K562 treated with DMSO at 1 percent for 48 hours (cell line): ENCODE results near the gene PPP1R2. TPM values are rescaled to one million over a fixed set of nuclear protein-coding genes. Genes with fewer than 3 reads are reported as not detected.

Experiments used
- total RNA-seq: library from RNA; unstranded; fragments of 300-600 nt; gene quantifications from 2 replicates; pipeline ENCODE4 v1.2.3, GENCODE V29; 2022; ENCODE audit warnings: low replicate concordance; ENCODE audit errors: extremely low read depth

PPP1R2 gene
- total RNA-seq = not detected in 2 replicates

GRCh38 chr3:195542698-195543499 is at the start of gene PPP1R2:
Gene PPP1R2, minus strand, starts transcription at chr3:195543325. Its CDS starts 300 bp downstream, at chr3:195543025.

DNA sequence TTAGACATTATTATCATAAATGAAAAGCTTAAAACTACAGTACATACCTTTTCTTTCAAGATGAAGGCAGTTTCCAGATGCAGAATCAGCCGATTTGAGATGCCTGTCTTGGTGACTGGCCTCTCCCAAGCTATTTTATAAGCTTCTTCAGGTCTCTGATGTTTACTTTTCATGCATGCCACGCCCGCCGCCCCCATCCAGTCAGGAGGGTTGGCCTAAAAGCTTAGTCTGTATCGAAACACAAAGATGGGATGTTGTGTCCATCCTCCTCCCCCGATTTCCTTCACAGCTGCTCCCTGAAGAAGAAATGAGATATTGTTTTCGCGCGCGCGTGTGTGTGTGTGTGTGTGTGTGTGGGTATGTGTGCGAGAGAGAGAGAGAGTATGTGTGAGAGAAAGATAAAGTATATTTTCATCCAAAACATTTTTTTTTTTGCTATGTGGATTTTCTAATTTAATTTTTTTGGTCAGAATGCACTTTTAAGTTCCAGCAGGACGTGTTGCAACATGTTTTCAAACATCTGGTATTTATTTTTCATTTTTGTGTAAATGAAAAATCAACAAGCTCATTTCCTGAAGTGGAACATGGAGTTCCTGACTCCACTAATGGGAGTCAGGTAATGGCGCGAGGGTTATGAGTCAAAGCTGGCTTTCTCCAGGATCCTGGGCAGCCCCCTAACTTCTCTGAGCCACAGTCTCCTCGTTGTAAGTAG is 40.9 kb upstream of the PPP1R2 start, which contains the start of gene APOD:
Gene APOD (minus strand): TSS at position 110 of the 712 bp plus-strand sequence. CDS start 4,479 bp downstream, outside the sequence.

Other genes starting within 250 kb of the PPP1R2 start
- gene ACAP2, start 100.3 kb downstream of the PPP1R2 start, total RNA-seq = not detected in 2 replicates
- not detected in 2 replicates for gene APOD, start 40.6 kb upstream of the PPP1R2 start, total RNA-seq
- gene MUC20, start 177.7 kb upstream of the PPP1R2 start, total RNA-seq = not detected in 2 replicates